ENCODE data around the gene CLEC3A. TPM values are rescaled to one million over a fixed set of nuclear protein-coding genes. Genes with fewer than 3 reads are reported as not detected.

CLEC3A gene
- total RNA-seq, 4 donors from 2014 or later = not detected

GRCh38 chr16:77993111-77993985 is 29.0 kb upstream of the CLEC3A start:
- WGBS, 2 donors = 20% methylated on average over 6 of the region's 6 CpGs
- Histone ChIP-seq H3K27me3 (no peaks in the 10 kb centered on the region), H3K9me3 (peaks cover 0 to 10% (median 10%) of the 10 kb centered on the region in 3 donors), H3K4me3 (peak overlapping the region in 1 of 4 donors; percentile 14), H3K27ac (peak overlapping the region in 3 of 4 donors; percentile 63 to 83 (median 66)), H3K4me1 (peaks cover 0 to 12% (median 3%) of the 10 kb centered on the region in 3 donors), H3K36me3 (no peaks in the 10 kb centered on the region)
- intact Hi-C loops (cut with DNase I) = no loop called here
- DNase-seq = no peak
- no peak for TF ChIP-seq POLR2A (IDR thresholded peaks at IDR 0.05)
- TF ChIP-seq CTCF (IDR thresholded peaks at IDR 0.05) = no peak

GRCh38 chr16:77995843-77996455 is 26.4 kb upstream of the CLEC3A start:
- intact Hi-C loops (cut with DNase I) = no loop called here

DNA sequence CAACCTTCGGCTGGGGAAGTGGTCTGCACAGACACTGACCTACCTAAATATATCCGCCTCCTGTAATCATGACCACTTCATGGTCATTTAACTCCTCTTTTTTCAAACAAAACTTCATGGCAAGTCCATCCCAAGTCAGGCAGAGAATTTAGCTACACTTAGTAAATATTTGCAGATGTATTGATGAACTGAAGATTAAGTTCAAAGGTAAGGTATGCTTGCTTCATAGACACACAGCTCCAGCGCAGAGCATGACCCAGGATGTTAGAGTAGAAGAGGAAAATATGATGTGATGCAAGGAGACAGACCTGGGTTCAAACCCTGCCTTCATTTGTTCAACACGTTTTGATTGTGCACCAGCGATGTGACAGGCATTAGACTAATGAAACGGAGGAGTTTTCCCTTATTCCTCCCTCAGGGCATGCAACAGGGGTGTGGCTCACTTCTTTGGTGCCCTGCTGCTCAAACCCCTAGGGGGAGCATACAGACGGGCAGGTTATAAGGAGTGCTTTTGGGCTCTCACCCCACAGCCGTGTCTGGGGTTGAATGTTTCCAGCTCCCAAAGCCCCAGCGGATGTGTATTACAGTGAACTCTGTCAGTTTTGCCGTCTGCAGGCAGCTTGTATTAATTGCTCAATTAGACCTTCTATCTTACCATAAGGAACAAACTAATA is 23.9 kb upstream of the CLEC3A start:
- Histone ChIP-seq H3K4me1 (peaks cover 0 to 2% (median under 1%) of the 10 kb centered on the region in 3 donors), H3K9me3 (peaks cover 0 to 10% (median 10%) of the 10 kb centered on the region in 3 donors), H3K27me3 (no peaks in the 10 kb centered on the region), H3K4me3 (no peak overlapping the region), H3K27ac (no peak overlapping the region), H3K36me3 (no peaks in the 10 kb centered on the region)
- intact Hi-C loops (cut with DNase I) = no loop called here
- DNase-seq = no peak
- TF ChIP-seq POLR2A (IDR thresholded peaks at IDR 0.05) (no peak), CTCF (IDR thresholded peaks at IDR 0.05) (no peak)
- WGBS, 2 donors = 55 to 63% methylated on average over 9 to 10 of the region's 10 CpGs

More at GRCh38 chr16:77995843-77996455, 26.4 kb upstream of the CLEC3A start:
- TF ChIP-seq CTCF (IDR thresholded peaks at IDR 0.05) (no peak), POLR2A (IDR thresholded peaks at IDR 0.05) (no peak)
- WGBS, 2 donors = 66 to 72% methylated on average over 7 of the region's 7 CpGs
- H3K36me3 ChIP-seq = no peaks in the 10 kb centered on the region
- H3K4me1 ChIP-seq = peaks cover 0 to 12% (median 3%) of the 10 kb centered on the region in 3 donors
- H3K27me3 ChIP-seq = no peaks in the 10 kb centered on the region
- no peak overlapping the region for H3K27ac ChIP-seq
- no peak for DNase-seq
- peaks cover 0 to 10% (median 10%) of the 10 kb centered on the region in 3 donors for H3K9me3 ChIP-seq
- H3K4me3 ChIP-seq = no peak overlapping the region

DNA sequence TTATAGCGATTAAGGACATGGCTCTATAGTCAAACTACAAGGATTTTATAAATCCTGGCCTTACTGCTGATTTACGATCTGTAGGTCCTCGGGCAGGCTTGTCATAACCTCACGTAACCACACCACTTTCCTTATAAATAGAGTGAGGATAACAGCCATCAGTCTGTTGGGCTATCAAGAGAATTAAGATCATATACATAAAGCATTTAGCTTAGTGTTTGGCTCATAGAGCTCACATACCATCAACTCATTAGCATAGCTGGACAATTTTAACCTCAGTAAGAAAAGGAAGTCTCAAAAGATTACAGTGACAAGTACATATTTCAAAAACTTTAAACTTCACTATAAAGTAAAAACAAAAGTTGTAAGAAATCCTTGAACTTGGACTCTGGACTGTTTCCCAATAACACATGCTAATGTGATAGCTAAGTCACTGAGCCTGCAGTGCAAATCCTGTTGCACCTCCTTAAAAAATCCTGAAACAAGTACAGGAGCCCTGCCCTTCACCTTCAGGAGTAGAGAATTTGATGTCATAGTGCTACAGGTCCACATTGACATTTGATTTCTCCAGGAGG is 20.8 kb upstream of the CLEC3A start:
- intact Hi-C loops (cut with DNase I) = no loop called here
- H3K4me3 ChIP-seq = no peak overlapping the region
- no peak for DNase-seq
- H3K27me3 ChIP-seq = no peaks in the 10 kb centered on the region
- no peak overlapping the region for H3K27ac ChIP-seq
- no peaks in the 10 kb centered on the region for H3K36me3 ChIP-seq
- no peaks in the 10 kb centered on the region for H3K4me1 ChIP-seq
- H3K9me3 ChIP-seq = peaks cover 0 to 1% (median 0%) of the 10 kb centered on the region in 3 donors
- TF ChIP-seq CTCF (IDR thresholded peaks at IDR 0.05) (no peak), POLR2A (IDR thresholded peaks at IDR 0.05) (no peak)
- WGBS, 2 donors = 41 to 61% methylated on average over 4 of the region's 4 CpGs
